IMR-90 (cell line): ENCODE measurements around the gene CES3. TPM values are rescaled to one million over a fixed set of nuclear protein-coding genes. Genes with fewer than 3 reads are reported as not detected.

ENCODE experiments used
- ATAC-seq: fragments of 200-7000 bp; cut with Tn5 transposase; 2 replicates; pipeline ENCODE4 v1.9.1; 2020; ENCODE audit warnings: low read depth, mild to moderate bottlenecking, moderate library complexity
- BruUV-seq: library from RNA; stranded (reverse); fragments of 400-500 nt; replicated peaks from 2 replicates; lab custom pipeline; 2021; lab: Mats Ljungman, UMichigan
- CTCF ChIA-PET: fragments of 300-600 bp; formaldehyde crosslinking; extraction: SDS; loops from one replicate; lab custom pipeline; 2021; ENCODE audit warnings: antibody characterized with exemption; lab: Yijun Ruan, JAX
- POLR2A ChIA-PET: fragments of 300-600 bp; sonication (Branson Sonifier 250); formaldehyde crosslinking; loops from one replicate; lab custom pipeline; 2022; ENCODE audit warnings: antibody characterized with exemption; ENCODE audit not compliant: unreplicated experiment; lab: Charles Lee
- DNase-seq: peaks from one replicate; pipeline ENCODE4 v3.0.0; 2013
- H2AFZ ChIP-seq: replicated peaks from 2 replicates; pipeline ENCODE3; 2013; ENCODE audit warnings: low read length, mild to moderate bottlenecking; ENCODE audit not compliant: poor library complexity
- H2AK5ac ChIP-seq: 2 replicates; pipeline ENCODE4 v1.6.1; 2013; ENCODE audit warnings: low read depth, low read length, inconsistent platforms
- H2AK9ac ChIP-seq: replicated peaks from 2 replicates; pipeline ENCODE3; 2013; ENCODE audit warnings: mild to moderate bottlenecking, low read depth, low read length, moderate library complexity; ENCODE audit not compliant: poor library complexity
- H2BK120ac ChIP-seq: 2 replicates; pipeline ENCODE4 v1.6.1; 2013; ENCODE audit warnings: low read depth, low read length, inconsistent platforms
- H2BK15ac ChIP-seq: 3 replicates; pipeline ENCODE4 v1.6.1; 2013; ENCODE audit warnings: low read depth, low read length, inconsistent platforms
- H2BK20ac ChIP-seq: 2 replicates; pipeline ENCODE4 v1.6.1; 2013; ENCODE audit warnings: low read depth, mild to moderate bottlenecking, inconsistent platforms, low read length, moderate library complexity
- H2BK5ac ChIP-seq: 2 replicates; pipeline ENCODE4 v1.6.1; 2013; ENCODE audit warnings: mild to moderate bottlenecking, low read depth, low read length, inconsistent platforms; ENCODE audit not compliant: poor library complexity, severe bottlenecking
- H3K14ac ChIP-seq: replicated peaks from 2 replicates; pipeline ENCODE4 v1.6.1; 2013; ENCODE audit warnings: low read depth, low read length, inconsistent platforms
- H3K18ac ChIP-seq: 2 replicates; pipeline ENCODE4 v1.6.1; 2013; ENCODE audit warnings: low read depth, low read length, control low read depth
- H3K23ac ChIP-seq: 2 replicates; pipeline ENCODE4 v1.6.1; 2013; ENCODE audit warnings: low read depth, low read length, inconsistent platforms
- H3K27ac ChIP-seq: 2 replicates; pipeline ENCODE4 v1.5.1; 2013; ENCODE audit warnings: mild to moderate bottlenecking, control low read depth, low read length; ENCODE audit not compliant: insufficient read depth
- H3K27me3 ChIP-seq: 2 replicates; pipeline ENCODE4 v1.6.1; 2013; ENCODE audit warnings: low read length; ENCODE audit not compliant: control insufficient read depth, insufficient read depth
- H3K36me3 ChIP-seq: 2 replicates; pipeline ENCODE4 v1.6.1; 2013; ENCODE audit warnings: low read length, mixed read lengths; ENCODE audit not compliant: control insufficient read depth, insufficient read depth
- H3K4ac ChIP-seq: 2 replicates; pipeline ENCODE4 v1.6.1; 2013; ENCODE audit warnings: low read depth, low read length, inconsistent platforms
- H3K4me1 ChIP-seq: 2 replicates; pipeline ENCODE4 v1.6.1; 2013; ENCODE audit warnings: low read length, mixed read lengths; ENCODE audit not compliant: control insufficient read depth, insufficient read depth
- H3K4me2 ChIP-seq: 2 replicates; pipeline ENCODE4 v1.6.1; 2013; ENCODE audit warnings: low read depth, mild to moderate bottlenecking, control low read depth, low read length, moderate library complexity
- H3K4me3 ChIP-seq: 2 replicates; pipeline ENCODE4 v1.5.1; 2013; ENCODE audit warnings: low read depth, mild to moderate bottlenecking, control low read depth, low read length, moderate library complexity; ENCODE audit not compliant: insufficient read depth
- H3K56ac ChIP-seq: 2 replicates; pipeline ENCODE4 v1.6.1; 2013; ENCODE audit warnings: low read length, inconsistent platforms; ENCODE audit not compliant: insufficient read depth; ENCODE audit errors: extremely low read depth
- H3K79me1 ChIP-seq, 2 experiments: 2 replicates each; pipeline ENCODE4 v1.6.1; 2013; ENCODE audit warnings: low read length in 2 of 2, inconsistent platforms in 1 of 2, low read depth in 1 of 2
- H3K9ac ChIP-seq: 2 replicates; pipeline ENCODE4 v1.6.1; 2013; ENCODE audit warnings: low read depth, low read length, control low read depth
- H3K9me1 ChIP-seq: 2 replicates; pipeline ENCODE4 v1.6.1; 2013; ENCODE audit warnings: low read length, inconsistent platforms; ENCODE audit not compliant: insufficient read depth
- H3K9me3 ChIP-seq: 2 replicates; pipeline ENCODE4 v1.6.1; 2013; ENCODE audit warnings: low read length; ENCODE audit not compliant: control insufficient read depth, insufficient read depth
- H4K20me1 ChIP-seq: 2 replicates; pipeline ENCODE4 v1.6.1; 2013; ENCODE audit warnings: low read length, inconsistent platforms; ENCODE audit not compliant: insufficient read depth
- H4K5ac ChIP-seq: 2 replicates; pipeline ENCODE4 v1.6.1; 2013; ENCODE audit warnings: mild to moderate bottlenecking, low read depth, low read length, control low read depth
- H4K8ac ChIP-seq, 2 experiments: 2 replicates each; pipeline ENCODE4 v1.6.1; 2013; ENCODE audit warnings: low read depth in 2 of 2, low read length in 2 of 2, control low read depth in 1 of 2, inconsistent platforms in 1 of 2
- H4K91ac ChIP-seq: 2 replicates; pipeline ENCODE4 v1.6.1; 2013; ENCODE audit warnings: low read depth, low read length, inconsistent platforms; ENCODE audit not compliant: insufficient read depth
- CEBPB ChIP-seq: IDR thresholded peaks from 2 replicates; pipeline ENCODE4 v1.6.1; 2012; ENCODE audit warnings: low read depth, low read length, improper control_type of control experiment
- WGBS, 2 experiments: methylation state at CpG; one replicate each; pipeline versions ENCODE4 v1.1.5 to v1.1.7; 2013; ENCODE audit warnings: missing lambda C conversion rate in 2 of 2; ENCODE audit not compliant: insufficient read length in 1 of 2; ENCODE audit errors: extremely low coverage in 2 of 2; 5-methylcytosine and 5-hydroxymethylcytosine counted together
- dilution Hi-C: fragments of 300-500 bp; cut with HindIII; formaldehyde crosslinking; loops from one replicate; pipeline ENCODE4 v1.14.3; 2018; ENCODE audit warnings: low sequenced_read_pairs; ENCODE audit not compliant: unreplicated experiment
- in situ Hi-C: fragments of 300-500 bp; cut with MboI; formaldehyde crosslinking; loops from 3 replicates; pipeline ENCODE4 v1.14.3; 2019; ENCODE audit warnings: low sequenced_read_pairs, inconsistent platforms, mixed read lengths
- intact Hi-C: fragments of 100-400 bp; cut with micrococcal nuclease; formaldehyde crosslinking; loops from 2 replicates; pipeline ENCODE4 v1.10.0; 2022
- polyA plus RNA-seq, 3 experiments: library from polyadenylated mRNA; depleted of rRNA; stranded (reverse); fragments of >200 nt; gene quantifications; 2 replicates each; pipeline ENCODE4 v1.2.3, GENCODE V29; 2012; ENCODE audit warnings: low replicate concordance in 1 of 3
- total RNA-seq: library from RNA; depleted of rRNA; stranded (reverse); fragments of >200 nt; gene quantifications from 2 replicates; pipeline ENCODE4 v1.2.3, GENCODE V29; 2012
- TF ChIP-seq, protein P1 (sequence below): conservative IDR thresholded peaks from 2 replicates; pipeline ENCODE4 v1.5.1; 2012; ENCODE audit warnings: mild to moderate bottlenecking, low read depth, low read length, improper control_type of control experiment

Gene CES3
- total and polyA plus RNA-seq, 2 of the 4 experiments (the other 2 are of a cell fraction), result 0.03 TPM; not detected in 1

DNA sequence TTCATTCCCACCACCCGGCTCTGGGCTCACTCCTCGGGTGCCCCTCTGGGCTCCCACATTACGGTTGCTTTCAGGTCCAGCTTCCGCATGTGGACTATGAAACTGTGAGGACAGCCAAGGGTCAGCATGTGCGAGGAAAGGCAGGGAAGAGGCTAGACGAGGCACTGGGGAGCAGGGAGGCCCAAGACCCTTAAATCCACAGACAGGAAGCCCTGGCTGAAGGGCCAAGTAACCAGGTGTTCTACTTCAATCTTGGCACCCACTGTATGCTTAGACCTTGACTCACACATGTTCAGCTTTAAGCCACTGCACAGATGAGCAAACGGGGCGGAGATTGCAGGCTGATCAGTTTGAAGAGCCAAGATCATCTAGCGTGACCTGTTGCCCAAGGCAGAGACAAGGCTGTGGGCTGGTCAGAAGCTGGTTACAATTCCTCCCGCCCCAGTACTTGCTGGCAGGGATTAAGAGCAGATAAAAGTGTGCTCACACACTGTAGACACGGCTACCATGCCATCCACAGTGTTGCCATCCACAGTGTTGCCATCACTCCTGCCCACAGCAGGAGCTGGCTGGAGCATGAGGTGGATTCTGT is 27.2 kb downstream of the CES3 start, which contains the start of gene CES4A:
TSS of gene CES4A (plus strand) at position 393 of the 592 bp plus-strand sequence. CDS start at position 577, 184 bp downstream.
- Histone ChIP-seq H3K14ac (no peak within 1 kb of the TSS), H3K9ac (no peak within 1 kb of the TSS), H3K56ac (no peak within 1 kb of the TSS), H4K8ac (no peak within 1 kb of the TSS), H3K23ac (peak within 1 kb of the TSS; percentile 38; the same call in 1 of the 2 replicates), H3K4me3 (no peak within 1 kb of the TSS), H2BK15ac (no peak within 1 kb of the TSS), H3K27ac (no peak within 1 kb of the TSS), H3K4me2 (no peak within 1 kb of the TSS), H4K5ac (no peak within 1 kb of the TSS), H3K36me3 (no peaks in the 10 kb centered on the region), H3K9me1 (peaks cover 4% of the 10 kb centered on the region; the same call in 1 of the 2 replicates), H3K18ac (no peak within 1 kb of the TSS), H2BK5ac (no peak within 1 kb of the TSS), H2AFZ (peak within 1 kb of the TSS; percentile 34), H3K27me3 (peaks cover 3% of the 10 kb centered on the region; the same call in 1 of the 2 replicates), H2BK120ac (no peak within 1 kb of the TSS), H4K20me1 (no peaks in the 10 kb centered on the region), H2AK9ac (peak within 1 kb of the TSS; percentile 73), H3K4me1 (peaks cover 4% of the 10 kb centered on the region), H2BK20ac (no peak within 1 kb of the TSS), H4K91ac (no peak within 1 kb of the TSS; the same call in 1 of the 2 replicates), H2AK5ac (peak within 1 kb of the TSS; percentile 77), H3K79me1 (no peaks in the 10 kb centered on the region), H3K9me3 (no peaks in the 10 kb centered on the region), H3K4ac (no peak within 1 kb of the TSS)
- intact Hi-C loops, result no loop called here
- POLR2A ChIA-PET, result no interaction called here
- ATAC-seq (peak; percentile 91), DNase-seq (peak; percentile 73)
- 59% methylated on average over 7 of the region's 11 CpGs; no CpG with 5 or more reads in 1 of the 2 experiments for WGBS, 2 experiments
- peak; percentile 39; the same call in 1 of the 2 replicates for TF ChIP-seq CEBPB
- TF ChIP-seq, protein P1, sequence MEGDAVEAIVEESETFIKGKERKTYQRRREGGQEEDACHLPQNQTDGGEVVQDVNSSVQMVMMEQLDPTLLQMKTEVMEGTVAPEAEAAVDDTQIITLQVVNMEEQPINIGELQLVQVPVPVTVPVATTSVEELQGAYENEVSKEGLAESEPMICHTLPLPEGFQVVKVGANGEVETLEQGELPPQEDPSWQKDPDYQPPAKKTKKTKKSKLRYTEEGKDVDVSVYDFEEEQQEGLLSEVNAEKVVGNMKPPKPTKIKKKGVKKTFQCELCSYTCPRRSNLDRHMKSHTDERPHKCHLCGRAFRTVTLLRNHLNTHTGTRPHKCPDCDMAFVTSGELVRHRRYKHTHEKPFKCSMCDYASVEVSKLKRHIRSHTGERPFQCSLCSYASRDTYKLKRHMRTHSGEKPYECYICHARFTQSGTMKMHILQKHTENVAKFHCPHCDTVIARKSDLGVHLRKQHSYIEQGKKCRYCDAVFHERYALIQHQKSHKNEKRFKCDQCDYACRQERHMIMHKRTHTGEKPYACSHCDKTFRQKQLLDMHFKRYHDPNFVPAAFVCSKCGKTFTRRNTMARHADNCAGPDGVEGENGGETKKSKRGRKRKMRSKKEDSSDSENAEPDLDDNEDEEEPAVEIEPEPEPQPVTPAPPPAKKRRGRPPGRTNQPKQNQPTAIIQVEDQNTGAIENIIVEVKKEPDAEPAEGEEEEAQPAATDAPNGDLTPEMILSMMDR, result no peak
- in situ Hi-C loops, result no loop called here
- BruUV-seq, result no TSS peak
- CTCF ChIA-PET, result no interaction called here
- dilution Hi-C loops, result no loop called here
